ENCODE measurements around the gene ZDHHC11B.
"Not testable (repeated sequence)": the region's sequence is repeated elsewhere in the genome, so short reads cannot be mapped to it uniquely, and the experiment has no call there.

Gene ZDHHC11B

GRCh38 chr5:680836-681235, 103.7 kb downstream of the ZDHHC11B start:
- H3K27me3 ChIP-seq (ENCODE audit: insufficient read depth, low read depth); H4K20me1 ChIP-seq (ENCODE audit: insufficient read depth); H2AFZ ChIP-seq (ENCODE audit: low read depth); H3K4me1 ChIP-seq (ENCODE audit: low read depth, poor library complexity, severe bottlenecking); H3K79me2 ChIP-seq (ENCODE audit: insufficient read depth, low read depth); H3K9ac ChIP-seq; H3K4me2 ChIP-seq; H3K27ac ChIP-seq; H3K4me3 ChIP-seq (IDR thresholded peaks at IDR 0.05; ENCODE audit: insufficient read depth, low read depth, low read length); H3K36me3 ChIP-seq (ENCODE audit: insufficient read depth): not testable (repeated sequence)

GRCh38 chr5:680118-680795, 104.3 kb downstream of the ZDHHC11B start:
- not testable (repeated sequence) for H2AFZ ChIP-seq (ENCODE audit: low read depth); H3K36me3 ChIP-seq (ENCODE audit: insufficient read depth); H4K20me1 ChIP-seq (ENCODE audit: insufficient read depth); H3K9ac ChIP-seq; H3K4me1 ChIP-seq (ENCODE audit: low read depth, poor library complexity, severe bottlenecking); H3K27ac ChIP-seq; H3K27me3 ChIP-seq (ENCODE audit: insufficient read depth, low read depth); H3K4me2 ChIP-seq; H3K79me2 ChIP-seq (ENCODE audit: insufficient read depth, low read depth); H3K4me3 ChIP-seq (IDR thresholded peaks at IDR 0.05; ENCODE audit: insufficient read depth, low read depth, low read length)

GRCh38 chr5:679166-679895, 105.2 kb downstream of the ZDHHC11B start:
- not testable (repeated sequence) for H3K9ac ChIP-seq; H3K4me2 ChIP-seq; H3K4me1 ChIP-seq (ENCODE audit: low read depth, poor library complexity, severe bottlenecking); H3K36me3 ChIP-seq (ENCODE audit: insufficient read depth); H4K20me1 ChIP-seq (ENCODE audit: insufficient read depth); H3K79me2 ChIP-seq (ENCODE audit: insufficient read depth, low read depth); H3K27me3 ChIP-seq (ENCODE audit: insufficient read depth, low read depth); H3K27ac ChIP-seq; H3K4me3 ChIP-seq (IDR thresholded peaks at IDR 0.05; ENCODE audit: insufficient read depth, low read depth, low read length); H2AFZ ChIP-seq (ENCODE audit: low read depth)

GRCh38 chr5:678521-678920, 106.0 kb downstream of the ZDHHC11B start:
- not testable (repeated sequence) for H3K27me3 ChIP-seq (ENCODE audit: insufficient read depth, low read depth); H3K4me2 ChIP-seq; H3K4me1 ChIP-seq (ENCODE audit: low read depth, poor library complexity, severe bottlenecking); H3K4me3 ChIP-seq (IDR thresholded peaks at IDR 0.05; ENCODE audit: insufficient read depth, low read depth, low read length); H3K36me3 ChIP-seq (ENCODE audit: insufficient read depth); H3K27ac ChIP-seq; H4K20me1 ChIP-seq (ENCODE audit: insufficient read depth); H2AFZ ChIP-seq (ENCODE audit: low read depth); H3K79me2 ChIP-seq (ENCODE audit: insufficient read depth, low read depth); H3K9ac ChIP-seq

GRCh38 chr5:677131-678101, 107.1 kb downstream of the ZDHHC11B start:
- H3K27me3 ChIP-seq (ENCODE audit: insufficient read depth, low read depth), result no peaks in the 10 kb centered on the region
- peaks cover 15% of the 10 kb centered on the region for H3K4me1 ChIP-seq (ENCODE audit: low read depth, poor library complexity, severe bottlenecking)
- H3K79me2 ChIP-seq (ENCODE audit: insufficient read depth, low read depth), result no peaks in the 10 kb centered on the region

More at GRCh38 chr5:677131-678101, 107.1 kb downstream of the ZDHHC11B start:
- Histone ChIP-seq H3K36me3 (ENCODE audit: insufficient read depth) (no peaks in the 10 kb centered on the region), H3K9ac (no peak overlapping the region), H3K4me2 (no peak overlapping the region), H2AFZ (ENCODE audit: low read depth) (no peak overlapping the region), H4K20me1 (ENCODE audit: insufficient read depth) (no peaks in the 10 kb centered on the region), H3K27ac (no peak overlapping the region), H3K4me3 (IDR thresholded peaks at IDR 0.05; ENCODE audit: insufficient read depth, low read depth, low read length) (no peak overlapping the region)
- no peak for TF ChIP-seq CTCF (conservative IDR thresholded peaks at IDR 0.05; ENCODE audit: low read depth, low read length)

Data from KMS-11 (cell line).